GM12878 (cell line): ENCODE data around the gene VAV2.

Experiments
- CHD2 ChIP-seq: IDR thresholded peaks from 2 replicates; pipeline ENCODE4 v1.6.1; 2011; ENCODE audit warnings: low read depth, low read length, improper control_type of control experiment, borderline replicate concordance
- EGR1 ChIP-seq, 2 experiments: IDR thresholded peaks; 1 replicate in 1 of 2; 2 replicates in 1 of 2; pipeline ENCODE4 v1.6.1; 2011 to 2012; ENCODE audit warnings: low read depth in 2 of 2, low read length in 2 of 2, borderline replicate concordance in 1 of 2, mild to moderate bottlenecking in 1 of 2, moderate library complexity in 1 of 2
- EP300 ChIP-seq, 2 experiments: fragments of 150-350 bp in 1 of 2; IDR thresholded peaks; 2 replicates each; pipeline ENCODE4 v1.6.1; 2011 to 2012; ENCODE audit warnings: low read depth in 2 of 2, low read length in 2 of 2, borderline replicate concordance in 1 of 2, improper control_type of control experiment in 1 of 2, inconsistent platforms in 1 of 2; ENCODE audit not compliant: control insufficient read depth in 1 of 2
- KAT2A ChIP-seq: conservative IDR thresholded peaks from 2 replicates; pipeline ENCODE4 v1.6.1; 2011; ENCODE audit warnings: low read depth, low read length; ENCODE audit not compliant: control insufficient read depth
- MXI1 ChIP-seq: fragments of 150-350 bp; IDR thresholded peaks from 2 replicates; pipeline ENCODE4 v1.6.1; 2011; ENCODE audit warnings: low read depth, mild to moderate bottlenecking, inconsistent platforms, low read length, improper control_type of control experiment
- POLR2A ChIP-seq: IDR thresholded peaks from 2 replicates; pipeline ENCODE4 v1.6.1; 2011; ENCODE audit warnings: low read depth, mild to moderate bottlenecking, low read length
- ZNF274 ChIP-seq: IDR thresholded peaks from one replicate; pipeline ENCODE4 v1.8.0; 2011; ENCODE audit not compliant: insufficient read length, insufficient read depth
- TF ChIP-seq, protein P1 (sequence below), 3 experiments: IDR thresholded peaks in 2 of 3; conservative IDR thresholded peaks in 1 of 3; 2 replicates each; pipeline ENCODE4 v1.5.1; 2011; ENCODE audit warnings: low read depth in 3 of 3, low read length in 3 of 3, mild to moderate bottlenecking in 3 of 3, control low read depth in 2 of 3, moderate library complexity in 2 of 3, inconsistent platforms in 1 of 3, mixed read lengths in 1 of 3; ENCODE audit not compliant: control insufficient read depth in 2 of 3, insufficient read depth in 1 of 3; ENCODE audit errors: extremely low read depth in 1 of 3
- TF ChIP-seq, protein P2 (sequence below): fragments of 450-650 bp; IDR thresholded peaks from 2 replicates; pipeline ENCODE4 v1.6.1; 2016; ENCODE audit warnings: mild to moderate bottlenecking, moderate library complexity, borderline replicate concordance

DNA sequence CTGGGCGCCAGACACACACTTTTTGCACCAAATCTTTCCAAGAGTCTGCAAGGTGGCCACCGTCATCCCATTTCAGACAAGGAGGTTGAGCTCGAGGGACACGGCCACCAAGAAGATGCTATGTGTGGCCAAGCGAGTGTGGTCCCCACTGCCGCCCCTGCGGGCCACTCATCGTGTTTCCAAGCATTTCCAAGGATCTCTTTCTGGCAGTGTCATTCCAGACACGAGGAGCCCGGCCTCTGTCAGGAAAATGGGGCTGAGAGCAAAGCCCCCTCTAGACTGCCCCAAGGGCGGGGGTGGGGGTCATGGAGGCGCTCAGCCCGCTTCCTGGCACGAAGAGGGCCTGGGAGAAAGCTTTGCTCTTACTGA is 10.6 kb downstream of the VAV2 start:
- TF ChIP-seq EGR1 (IDR thresholded peaks at IDR 0.05; ENCODE audit: borderline replicate concordance in 1 of 2, low read depth in 2 of 2, low read length in 2 of 2): no peak
- no peak for TF ChIP-seq MXI1
- no peak for TF ChIP-seq KAT2A
- TF ChIP-seq CHD2: no peak
- TF ChIP-seq POLR2A: no peak
- TF ChIP-seq, protein P1, sequence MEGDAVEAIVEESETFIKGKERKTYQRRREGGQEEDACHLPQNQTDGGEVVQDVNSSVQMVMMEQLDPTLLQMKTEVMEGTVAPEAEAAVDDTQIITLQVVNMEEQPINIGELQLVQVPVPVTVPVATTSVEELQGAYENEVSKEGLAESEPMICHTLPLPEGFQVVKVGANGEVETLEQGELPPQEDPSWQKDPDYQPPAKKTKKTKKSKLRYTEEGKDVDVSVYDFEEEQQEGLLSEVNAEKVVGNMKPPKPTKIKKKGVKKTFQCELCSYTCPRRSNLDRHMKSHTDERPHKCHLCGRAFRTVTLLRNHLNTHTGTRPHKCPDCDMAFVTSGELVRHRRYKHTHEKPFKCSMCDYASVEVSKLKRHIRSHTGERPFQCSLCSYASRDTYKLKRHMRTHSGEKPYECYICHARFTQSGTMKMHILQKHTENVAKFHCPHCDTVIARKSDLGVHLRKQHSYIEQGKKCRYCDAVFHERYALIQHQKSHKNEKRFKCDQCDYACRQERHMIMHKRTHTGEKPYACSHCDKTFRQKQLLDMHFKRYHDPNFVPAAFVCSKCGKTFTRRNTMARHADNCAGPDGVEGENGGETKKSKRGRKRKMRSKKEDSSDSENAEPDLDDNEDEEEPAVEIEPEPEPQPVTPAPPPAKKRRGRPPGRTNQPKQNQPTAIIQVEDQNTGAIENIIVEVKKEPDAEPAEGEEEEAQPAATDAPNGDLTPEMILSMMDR (IDR thresholded peaks at IDR 0.05 in 2 of 3, conservative IDR thresholded peaks at IDR 0.05 in 1 of 3; ENCODE audit: control insufficient read depth in 2 of 3, extremely low read depth in 1 of 3, insufficient read depth in 1 of 3, low read depth in 3 of 3, low read length in 3 of 3): no peak
- TF ChIP-seq, protein P2, sequence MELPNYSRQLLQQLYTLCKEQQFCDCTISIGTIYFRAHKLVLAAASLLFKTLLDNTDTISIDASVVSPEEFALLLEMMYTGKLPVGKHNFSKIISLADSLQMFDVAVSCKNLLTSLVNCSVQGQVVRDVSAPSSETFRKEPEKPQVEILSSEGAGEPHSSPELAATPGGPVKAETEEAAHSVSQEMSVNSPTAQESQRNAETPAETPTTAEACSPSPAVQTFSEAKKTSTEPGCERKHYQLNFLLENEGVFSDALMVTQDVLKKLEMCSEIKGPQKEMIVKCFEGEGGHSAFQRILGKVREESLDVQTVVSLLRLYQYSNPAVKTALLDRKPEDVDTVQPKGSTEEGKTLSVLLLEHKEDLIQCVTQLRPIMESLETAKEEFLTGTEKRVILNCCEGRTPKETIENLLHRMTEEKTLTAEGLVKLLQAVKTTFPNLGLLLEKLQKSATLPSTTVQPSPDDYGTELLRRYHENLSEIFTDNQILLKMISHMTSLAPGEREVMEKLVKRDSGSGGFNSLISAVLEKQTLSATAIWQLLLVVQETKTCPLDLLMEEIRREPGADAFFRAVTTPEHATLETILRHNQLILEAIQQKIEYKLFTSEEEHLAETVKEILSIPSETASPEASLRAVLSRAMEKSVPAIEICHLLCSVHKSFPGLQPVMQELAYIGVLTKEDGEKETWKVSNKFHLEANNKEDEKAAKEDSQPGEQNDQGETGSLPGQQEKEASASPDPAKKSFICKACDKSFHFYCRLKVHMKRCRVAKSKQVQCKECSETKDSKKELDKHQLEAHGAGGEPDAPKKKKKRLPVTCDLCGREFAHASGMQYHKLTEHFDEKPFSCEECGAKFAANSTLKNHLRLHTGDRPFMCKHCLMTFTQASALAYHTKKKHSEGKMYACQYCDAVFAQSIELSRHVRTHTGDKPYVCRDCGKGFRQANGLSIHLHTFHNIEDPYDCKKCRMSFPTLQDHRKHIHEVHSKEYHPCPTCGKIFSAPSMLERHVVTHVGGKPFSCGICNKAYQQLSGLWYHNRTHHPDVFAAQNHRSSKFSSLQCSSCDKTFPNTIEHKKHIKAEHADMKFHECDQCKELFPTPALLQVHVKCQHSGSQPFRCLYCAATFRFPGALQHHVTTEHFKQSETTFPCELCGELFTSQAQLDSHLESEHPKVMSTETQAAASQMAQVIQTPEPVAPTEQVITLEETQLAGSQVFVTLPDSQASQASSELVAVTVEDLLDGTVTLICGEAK: no peak
- TF ChIP-seq ZNF274: no peak
- TF ChIP-seq EP300 (IDR thresholded peaks at IDR 0.05; ENCODE audit: borderline replicate concordance in 1 of 2, control insufficient read depth in 1 of 2, low read depth in 2 of 2, low read length in 2 of 2): no peak
